HT-29 (cell line): ENCODE data around the gene CSTF1. TPM values are rescaled to one million over a fixed set of nuclear protein-coding genes. Genes with fewer than 3 reads are reported as not detected.
"Not testable (repeated sequence)": the region's sequence is repeated elsewhere in the genome, so short reads cannot be mapped to it uniquely, and the experiment has no call there.

Source experiments
- DNase-seq: peaks from one replicate; pipeline ENCODE4 v3.0.0-alpha.2; 2015; ENCODE audit warnings: low spot score
- total RNA-seq: library from RNA; depleted of rRNA; stranded (reverse); fragments of >200 nt; shearing (Covaris generic); gene quantifications from 2 replicates; pipeline ENCODE4 v1.2.3, GENCODE V29; 2014

The CSTF1 gene
- total RNA-seq, 1 experiment from 2014 or later, result 49.0 TPM

DNA sequence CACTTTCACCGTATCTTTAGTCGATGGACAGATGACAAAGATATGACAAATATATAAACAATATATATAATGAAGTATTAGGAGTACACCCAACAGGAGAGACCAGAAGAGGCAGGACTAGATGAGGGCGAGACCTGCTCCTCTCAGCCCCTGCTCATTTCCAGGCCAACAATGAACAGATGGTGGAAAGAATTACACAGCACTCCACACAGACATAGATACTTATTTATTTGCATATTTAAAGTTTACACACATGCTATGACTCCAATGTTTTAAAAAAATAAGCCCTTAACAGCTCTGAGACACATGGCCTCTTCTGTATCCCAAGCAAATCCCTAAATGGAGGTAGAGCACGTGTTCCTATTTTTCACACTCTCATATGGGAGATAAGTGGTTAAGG is 23.3 kb upstream of the CSTF1 start:
- no peak for DNase-seq

DNA sequence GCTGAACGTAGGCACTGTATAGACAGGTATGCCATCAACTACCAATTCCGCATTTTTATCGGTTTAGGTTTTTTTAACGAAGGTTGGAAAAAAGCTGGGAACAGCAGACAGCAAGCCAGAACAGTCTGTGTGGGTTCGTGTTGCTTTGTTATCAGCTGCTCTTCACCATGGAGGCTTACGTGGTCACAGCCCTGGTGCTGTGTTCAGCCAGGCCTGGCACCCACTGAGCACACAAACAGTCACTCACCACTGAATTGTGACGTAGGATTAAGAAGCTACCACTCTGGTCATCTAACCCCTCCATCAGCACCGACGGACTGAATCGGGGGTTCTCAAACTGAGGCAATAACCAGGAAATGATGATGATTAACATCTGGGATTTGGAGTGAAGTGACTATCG is 20.5 kb upstream of the CSTF1 start:
- DNase-seq, result no peak

- no peak for DNase-seq
Measured at GRCh38 chr20:56372850-56373249, 19.6 kb upstream of the CSTF1 start.

DNA sequence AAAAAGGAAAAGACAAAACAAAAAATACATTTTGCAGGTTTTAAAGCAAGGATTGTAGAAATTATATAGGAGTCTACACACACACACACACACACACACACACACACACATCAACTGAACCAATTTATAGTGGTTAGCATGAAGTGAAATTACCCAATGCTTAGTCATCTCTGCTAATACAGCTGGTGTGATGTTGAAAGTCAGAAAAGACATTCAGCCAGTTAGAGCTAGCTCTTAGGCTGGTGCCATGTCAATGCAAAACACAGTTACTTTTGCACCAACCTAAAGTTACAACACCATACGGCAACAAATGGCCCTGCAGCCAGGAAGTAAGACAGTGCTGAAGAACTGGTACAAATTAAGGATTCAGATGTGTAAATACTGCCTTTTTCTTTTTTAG is 18.5 kb upstream of the CSTF1 start:
- DNase-seq, result no peak

- DNase-seq, result no peak
Measured at GRCh38 chr20:56376331-56376730, 16.1 kb upstream of the CSTF1 start.

DNA sequence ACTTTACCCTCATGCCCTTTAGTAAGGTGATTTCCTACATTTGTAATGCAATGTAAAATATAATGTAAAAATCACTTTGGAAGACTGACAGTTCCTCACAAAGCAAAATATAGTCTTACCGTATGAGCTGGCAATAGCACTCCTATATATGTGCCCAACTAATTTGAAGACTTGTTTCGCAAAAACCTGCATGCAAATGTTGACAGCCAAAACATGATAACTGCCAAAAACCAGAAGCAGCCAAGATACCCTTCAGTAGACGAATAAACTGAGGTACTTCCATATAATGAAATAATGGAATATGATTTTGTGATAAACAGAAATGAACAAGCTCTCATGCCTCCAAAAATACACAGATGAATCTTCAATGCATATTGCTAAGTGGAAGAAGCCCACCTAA is 14.1 kb upstream of the CSTF1 start:
- no peak for DNase-seq

GRCh38 chr20:56380375-56380774 is 12.1 kb upstream of the CSTF1 start:
- DNase-seq, result no peak

- DNase-seq, result no peak
Measured at GRCh38 chr20:56381501-56381900, 10.9 kb upstream of the CSTF1 start.

- DNase-seq, result no peak
Measured at GRCh38 chr20:56382696-56383095, 9.7 kb upstream of the CSTF1 start.

DNA sequence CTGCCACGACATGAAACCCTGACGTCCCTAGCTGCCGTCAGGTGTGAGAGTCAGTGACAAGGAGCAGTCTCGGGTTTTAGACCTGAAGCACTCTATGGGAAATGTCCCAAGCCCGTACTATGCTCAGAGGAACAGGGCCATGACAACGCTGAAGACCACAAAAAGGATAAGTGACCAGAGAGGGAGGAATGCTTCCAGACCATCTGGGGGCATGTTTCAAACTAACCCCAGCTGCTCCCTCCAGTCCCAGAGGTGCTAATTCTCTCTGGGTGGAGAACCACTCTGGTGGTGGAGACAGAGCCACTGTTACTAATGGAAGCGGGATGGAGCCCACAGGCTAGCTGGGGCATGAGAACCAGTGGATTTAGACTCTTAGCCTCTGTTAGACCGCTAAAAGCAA is 9.1 kb upstream of the CSTF1 start:
- DNase-seq, result no peak

DNA sequence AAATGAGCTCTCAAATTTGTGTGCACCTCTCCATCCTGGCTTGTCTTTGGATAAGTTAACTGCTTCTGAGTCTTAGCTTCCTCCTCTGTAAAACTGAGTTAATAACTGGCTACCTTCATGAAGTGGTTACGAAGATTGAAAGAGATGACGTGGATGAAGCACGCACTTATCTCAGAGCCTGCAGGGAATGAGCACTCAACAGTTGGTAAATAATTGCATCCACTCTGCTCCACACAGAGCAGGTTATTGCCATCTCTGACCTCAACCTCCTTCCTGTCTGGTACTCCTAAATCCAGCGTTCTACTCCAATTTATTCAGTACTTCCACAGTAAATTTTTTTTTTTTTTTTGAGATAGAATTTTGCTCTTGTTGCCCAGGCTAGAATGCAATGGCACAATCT is 7.3 kb upstream of the CSTF1 start:
- no peak for DNase-seq

GRCh38 chr20:56386219-56386618 is 6.2 kb upstream of the CSTF1 start:
- no peak for DNase-seq

DNA sequence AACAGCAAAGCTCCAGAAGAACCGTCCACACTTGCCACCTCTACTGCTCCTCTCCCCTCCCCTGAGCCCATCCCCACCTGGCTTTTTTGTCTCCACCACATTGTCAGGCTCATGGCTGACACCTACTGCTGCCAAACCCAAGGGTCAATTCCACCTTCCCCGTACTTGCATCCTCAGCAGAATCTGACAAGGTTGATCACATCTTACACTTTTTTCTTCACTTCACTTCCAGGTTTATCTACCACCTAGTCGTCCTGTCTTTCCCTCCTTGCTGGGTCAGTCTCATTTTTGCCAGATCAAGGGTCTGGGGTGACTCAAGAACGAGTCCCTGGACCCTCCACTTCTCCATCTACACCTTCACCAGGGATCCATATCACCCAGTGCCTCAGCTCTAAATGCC is 3.6 kb upstream of the CSTF1 start:
- no peak for DNase-seq

- no peak for DNase-seq
Measured at GRCh38 chr20:56389807-56390206, 2.6 kb upstream of the CSTF1 start.

- not testable (repeated sequence) for DNase-seq
Measured at GRCh38 chr20:56390396-56390795, 2.0 kb upstream of the CSTF1 start.

- DNase-seq, result peak; percentile 36
Measured at GRCh38 chr20:56391037-56391436, 1.4 kb upstream of the CSTF1 start.

- peak; percentile 43 for DNase-seq
Measured at GRCh38 chr20:56391596-56392131, 781 bp upstream of the CSTF1 start.

- peak; percentile 36 for DNase-seq
Measured at GRCh38 chr20:56392881-56393482, 537 bp downstream of the CSTF1 start.

DNA sequence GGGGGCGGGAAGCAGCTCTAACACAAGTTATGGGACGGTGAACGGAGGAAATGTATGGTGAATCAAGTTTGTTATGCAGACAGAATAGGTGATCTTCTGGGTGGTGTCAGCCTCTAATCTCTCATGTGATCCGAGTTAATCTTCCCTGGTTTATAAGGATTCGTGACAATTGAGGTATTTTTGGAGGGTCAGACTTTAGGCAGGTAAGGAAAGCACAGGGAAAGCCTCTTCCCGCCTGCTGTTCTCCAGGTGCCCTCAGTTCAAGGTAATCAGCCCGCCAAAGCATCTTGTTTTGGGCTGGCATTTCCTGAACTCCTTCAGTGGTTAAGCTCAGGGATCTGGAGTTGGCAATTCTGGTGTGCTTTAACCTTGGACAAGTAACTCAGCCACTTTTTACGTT is 1.2 kb downstream of the CSTF1 start:
- DNase-seq, result no peak

DNA sequence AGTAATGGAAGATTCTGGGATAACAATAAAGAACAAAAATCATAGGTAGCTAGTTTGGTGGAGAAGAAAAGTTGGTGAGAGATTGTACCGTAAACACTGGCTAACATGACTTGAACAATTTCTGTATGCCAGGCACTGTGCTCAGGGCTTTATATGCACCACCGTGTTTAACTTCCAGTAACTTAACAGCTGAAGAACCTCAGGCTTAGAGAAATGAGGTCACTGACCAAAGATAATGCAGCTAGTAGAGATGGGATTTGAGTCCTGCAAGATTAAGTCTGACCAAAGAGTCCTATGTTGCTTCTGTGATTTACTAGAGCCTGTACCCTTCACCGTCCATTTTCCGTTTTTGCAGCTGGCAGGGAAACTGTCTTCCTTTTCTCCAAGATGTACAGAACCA is 2.7 kb downstream of the CSTF1 start:
- no peak for DNase-seq

GRCh38 chr20:56400001-56400640 is 7.7 kb downstream of the CSTF1 start:
- DNase-seq, result peak; percentile 91

GRCh38 chr20:56403465-56403864 is 11.0 kb downstream of the CSTF1 start:
- DNase-seq, result no peak

GRCh38 chr20:56405356-56405755 is 12.9 kb downstream of the CSTF1 start:
- DNase-seq, result not testable (repeated sequence)

DNA sequence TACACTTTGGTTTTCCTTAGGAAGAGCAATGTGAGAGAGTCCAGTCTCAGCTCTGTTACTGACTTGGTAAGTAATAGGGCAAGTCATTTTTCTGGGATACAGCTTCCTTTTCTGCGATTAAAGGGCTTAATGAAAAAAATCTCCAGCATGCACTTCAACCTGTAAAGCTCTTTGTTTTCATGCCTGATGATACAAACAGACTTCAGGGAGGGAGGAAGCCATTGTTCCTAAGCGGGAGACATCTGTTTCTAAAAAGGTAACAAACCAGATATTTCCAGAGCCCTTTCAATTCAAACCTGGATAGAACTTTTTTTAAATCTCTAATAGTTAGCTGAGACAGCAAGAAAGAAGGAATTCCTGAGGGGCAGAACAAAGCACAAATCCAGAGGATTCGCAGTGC is 14.5 kb downstream of the CSTF1 start:
- no peak for DNase-seq
